Mononuclear cell (primary cell): ENCODE measurements around the gene KLHL28. TPM values are rescaled to one million over a fixed set of nuclear protein-coding genes. Genes with fewer than 3 reads are reported as not detected.

Source experiments
- H3K27me3 ChIP-seq: 2 replicates; pipeline ENCODE4 v1.6.0; 2011; ENCODE audit warnings: low read length, control low read depth; ENCODE audit not compliant: insufficient read depth
- H3K4me1 ChIP-seq: 2 replicates; pipeline ENCODE4 v1.5.1; 2011; ENCODE audit warnings: mild to moderate bottlenecking, low read length, control low read depth; ENCODE audit not compliant: insufficient read depth
- H3K4me3 ChIP-seq: 2 replicates; pipeline ENCODE4 v1.5.1; 2011; ENCODE audit warnings: mild to moderate bottlenecking, low read length, moderate library complexity
- H3K9me3 ChIP-seq: 2 replicates; pipeline ENCODE4 v1.5.1; 2011; ENCODE audit warnings: low read depth, mild to moderate bottlenecking, control low read depth, low read length
- total RNA-seq: library from RNA; depleted of rRNA; stranded (reverse); fragments of >200 nt; gene quantifications from one replicate; pipeline ENCODE4 v1.2.3, GENCODE V29; 2012

Gene KLHL28
- total RNA-seq, 1 donor, result 49.1 TPM

DNA sequence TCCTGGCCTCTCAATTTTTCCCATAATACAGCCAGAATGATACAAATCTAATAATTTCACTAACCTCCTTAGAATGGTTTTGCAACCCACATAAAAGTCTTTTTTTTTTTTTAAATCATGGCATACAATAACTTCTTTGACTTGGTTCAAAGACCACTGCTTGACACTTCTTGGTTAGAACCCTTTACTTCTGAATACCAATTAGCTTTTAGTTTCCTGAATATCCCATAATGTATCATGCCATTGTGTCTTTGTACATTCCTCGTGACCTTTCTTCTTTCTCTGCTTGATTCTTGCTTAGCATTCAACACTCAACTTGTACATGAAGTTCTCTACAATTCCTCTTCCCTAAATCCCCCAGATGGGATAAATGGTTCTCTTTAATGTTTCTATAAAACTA, 19.3 kb downstream of the KLHL28 start:
- Histone ChIP-seq H3K4me1 (no peaks in the 10 kb centered on the region), H3K9me3 (no peaks in the 10 kb centered on the region), H3K27me3 (no peaks in the 10 kb centered on the region), H3K4me3 (no peak overlapping the region)

DNA sequence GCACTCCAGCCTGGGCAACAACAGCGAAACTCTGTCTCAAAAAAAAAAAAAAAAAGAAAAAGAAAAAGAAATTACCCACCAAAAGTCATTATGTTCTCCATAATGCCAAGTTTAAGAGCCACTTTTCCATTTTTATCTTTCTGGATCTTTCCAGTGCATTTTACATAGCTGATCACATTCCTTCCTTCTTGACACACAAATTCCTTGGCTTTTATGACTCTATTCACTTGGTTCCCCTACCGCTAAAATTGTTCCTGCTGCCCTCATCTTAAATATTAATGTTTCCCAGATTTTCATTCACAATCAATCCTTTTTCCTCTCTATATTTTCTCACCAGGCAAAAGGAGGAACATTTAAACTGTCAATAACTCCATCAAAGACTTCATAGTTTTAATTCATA, 20.2 kb downstream of the KLHL28 start:
- Histone ChIP-seq H3K4me3 (no peak overlapping the region), H3K4me1 (no peaks in the 10 kb centered on the region), H3K27me3 (no peaks in the 10 kb centered on the region), H3K9me3 (no peaks in the 10 kb centered on the region)

- Histone ChIP-seq H3K27me3 (no peaks in the 10 kb centered on the region), H3K4me3 (no peak overlapping the region), H3K4me1 (no peaks in the 10 kb centered on the region), H3K9me3 (no peaks in the 10 kb centered on the region)
Observed at GRCh38 chr14:44940944-44941343, 20.8 kb downstream of the KLHL28 start.

GRCh38 chr14:44940211-44940610, 21.5 kb downstream of the KLHL28 start:
- no peaks in the 10 kb centered on the region for H3K4me1 ChIP-seq
- H3K27me3 ChIP-seq, result no peaks in the 10 kb centered on the region
- no peak overlapping the region for H3K4me3 ChIP-seq
- no peaks in the 10 kb centered on the region for H3K9me3 ChIP-seq

DNA sequence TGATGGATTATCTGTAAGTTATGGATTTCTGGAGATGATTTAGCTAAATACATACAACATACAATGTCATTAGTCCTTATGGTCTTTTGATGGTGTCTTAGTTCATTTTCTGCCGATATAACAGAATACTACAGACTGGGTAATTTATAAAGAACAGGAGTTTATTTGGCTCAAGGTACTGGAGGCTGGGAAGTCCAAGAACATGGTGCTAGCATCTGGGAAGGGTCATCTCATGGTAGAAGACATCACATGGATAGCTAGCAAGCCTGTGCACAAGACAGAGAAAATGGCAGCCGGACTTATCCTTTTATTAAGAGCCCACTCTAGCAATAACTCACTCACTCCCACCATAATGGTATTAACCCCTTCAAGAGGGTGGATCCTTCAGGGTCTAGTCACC, 24.2 kb downstream of the KLHL28 start:
- no peaks in the 10 kb centered on the region for H3K27me3 ChIP-seq
- H3K9me3 ChIP-seq, result no peaks in the 10 kb centered on the region
- no peaks in the 10 kb centered on the region for H3K4me1 ChIP-seq
- H3K4me3 ChIP-seq, result no peak overlapping the region

DNA sequence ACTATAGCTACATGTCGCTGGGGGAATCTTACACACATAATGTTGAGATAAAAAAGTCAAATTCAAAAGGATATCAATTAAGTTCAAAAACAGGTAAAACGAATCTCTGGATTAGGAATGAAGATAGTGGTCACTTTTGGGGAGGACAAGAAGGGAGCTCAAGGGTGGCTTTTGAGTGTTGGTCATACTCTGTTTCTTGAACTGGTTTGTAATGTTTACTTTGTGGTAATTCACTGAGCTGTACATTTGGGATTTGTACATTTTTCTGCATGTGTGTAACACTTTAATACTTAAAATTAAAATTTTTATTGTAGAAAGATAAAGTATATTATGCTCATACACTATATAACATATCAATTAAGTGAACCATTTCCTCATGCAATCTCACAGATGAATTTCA, 26.6 kb downstream of the KLHL28 start:
- H3K27me3 ChIP-seq, result no peaks in the 10 kb centered on the region
- no peaks in the 10 kb centered on the region for H3K4me1 ChIP-seq
- no peaks in the 10 kb centered on the region for H3K9me3 ChIP-seq
- H3K4me3 ChIP-seq, result no peak overlapping the region

GRCh38 chr14:44928793-44929192, 33.0 kb downstream of the KLHL28 start:
- Histone ChIP-seq H3K9me3 (no peaks in the 10 kb centered on the region), H3K4me1 (no peaks in the 10 kb centered on the region), H3K4me3 (no peak overlapping the region)

GRCh38 chr14:44914849-44915248, 46.9 kb downstream of the KLHL28 start:
- H3K4me1 ChIP-seq, result no peaks in the 10 kb centered on the region
- H3K4me3 ChIP-seq, result no peak overlapping the region
- H3K27me3 ChIP-seq, result peaks cover 38% of the 10 kb centered on the region
- H3K9me3 ChIP-seq, result no peaks in the 10 kb centered on the region

More at GRCh38 chr14:44928793-44929192, 33.0 kb downstream of the KLHL28 start:
- H3K27me3 ChIP-seq, result no peaks in the 10 kb centered on the region

GRCh38 chr14:44912041-44912869, 49.5 kb downstream of the KLHL28 start:
- no peak overlapping the region for H3K4me3 ChIP-seq
- H3K9me3 ChIP-seq, result no peaks in the 10 kb centered on the region
- no peaks in the 10 kb centered on the region for H3K4me1 ChIP-seq
- peaks cover 44% of the 10 kb centered on the region for H3K27me3 ChIP-seq

- Histone ChIP-seq H3K9me3 (no peaks in the 10 kb centered on the region), H3K4me3 (no peak overlapping the region), H3K4me1 (no peaks in the 10 kb centered on the region), H3K27me3 (peaks cover 44% of the 10 kb centered on the region)
Observed at GRCh38 chr14:44910821-44911220, 50.9 kb downstream of the KLHL28 start.

GRCh38 chr14:44901696-44902095, 60.1 kb downstream of the KLHL28 start:
- peaks cover 8% of the 10 kb centered on the region for H3K4me1 ChIP-seq
- H3K9me3 ChIP-seq, result no peaks in the 10 kb centered on the region
- no peaks in the 10 kb centered on the region for H3K27me3 ChIP-seq
- H3K4me3 ChIP-seq, result no peak overlapping the region

- Histone ChIP-seq H3K9me3 (no peaks in the 10 kb centered on the region), H3K27me3 (no peaks in the 10 kb centered on the region), H3K4me3 (no peak overlapping the region), H3K4me1 (peaks cover 8% of the 10 kb centered on the region)
Observed at GRCh38 chr14:44898551-44898950, 63.2 kb downstream of the KLHL28 start.

DNA sequence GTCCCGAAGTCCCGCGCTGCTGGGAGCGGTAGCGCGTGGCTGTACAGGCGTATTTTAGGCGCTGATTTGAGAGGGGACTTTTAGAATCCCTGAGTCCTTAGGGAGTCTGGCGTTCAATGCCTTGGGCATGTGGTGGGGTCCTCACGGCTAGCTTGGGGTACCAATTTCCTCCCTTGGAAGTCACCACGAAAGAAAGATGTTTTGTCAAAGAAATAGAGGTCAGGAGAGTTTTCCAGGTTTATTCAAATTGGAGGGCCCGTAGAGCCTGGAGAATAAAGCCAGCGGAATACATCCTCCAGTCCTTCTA, 63.9 kb downstream of the KLHL28 start:
- no peaks in the 10 kb centered on the region for H3K27me3 ChIP-seq
- H3K4me1 ChIP-seq, result peaks cover 8% of the 10 kb centered on the region
- no peaks in the 10 kb centered on the region for H3K9me3 ChIP-seq
- H3K4me3 ChIP-seq, result peak overlapping the region; percentile 68

GRCh38 chr14:44897041-44897844, 64.5 kb downstream of the KLHL28 start:
- peaks cover 8% of the 10 kb centered on the region for H3K4me1 ChIP-seq
- no peaks in the 10 kb centered on the region for H3K9me3 ChIP-seq
- peak overlapping the region; percentile 68 for H3K4me3 ChIP-seq
- H3K27me3 ChIP-seq, result no peaks in the 10 kb centered on the region

DNA sequence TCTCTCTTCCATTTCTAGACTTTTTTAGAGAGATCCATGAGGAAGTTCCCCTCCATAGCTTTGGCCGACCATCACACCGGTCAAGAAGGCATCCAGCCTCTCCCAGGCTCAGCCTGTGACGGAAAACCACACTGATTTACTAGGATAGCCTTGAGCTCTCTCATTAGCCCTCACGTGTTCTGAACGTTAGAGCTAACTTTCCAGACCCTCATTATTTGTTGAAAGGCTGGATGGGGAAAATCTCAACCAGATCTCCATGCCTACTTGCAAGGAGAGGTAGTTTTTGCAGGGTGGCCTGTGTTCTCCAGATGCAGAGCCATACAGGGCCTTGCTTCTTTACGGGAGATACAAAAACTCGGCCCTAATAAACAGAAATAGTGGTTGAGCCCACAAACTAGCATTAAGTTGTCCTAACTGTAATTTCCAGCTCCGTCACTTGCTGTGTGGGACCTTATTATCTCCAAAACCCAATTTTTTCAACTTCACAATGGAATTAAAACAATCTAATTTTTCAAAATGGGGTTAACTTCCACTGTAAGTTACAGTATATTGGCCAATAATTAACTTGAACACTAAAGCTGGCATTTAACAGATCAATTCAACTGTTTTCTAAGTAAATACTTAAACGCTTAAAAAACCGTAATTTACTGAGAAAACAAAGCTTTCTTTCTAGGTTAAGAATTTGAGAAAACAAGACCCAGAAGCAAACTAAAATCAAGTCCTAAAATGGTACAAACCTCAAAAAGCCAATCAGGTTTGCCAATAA, 65.3 kb downstream of the KLHL28 start:
- Histone ChIP-seq H3K4me3 (no peak overlapping the region), H3K9me3 (no peaks in the 10 kb centered on the region)

More for the DNA sequence above, 65.3 kb downstream of the KLHL28 start:
- Histone ChIP-seq H3K27me3 (no peaks in the 10 kb centered on the region), H3K4me1 (peaks cover 8% of the 10 kb centered on the region)
